AML-193 (cell line): Measurements from ENCODE around the gene EGLN3.
"Not testable (repeated sequence)": the region's sequence is repeated elsewhere in the genome, so short reads cannot be mapped to it uniquely, and the experiment has no call there.

ENCODE experiments used
- DNase-seq, 2 experiments: peaks; one replicate each; lab custom pipeline; 2025; lab: John Stamatoyannopoulos, UW

The EGLN3 gene

GRCh38 chr14:33950320-33951182, at the start of gene EGLN3:
Gene EGLN3, minus strand, starts transcription at chr14:33951074. Its CDS starts 322 bp downstream, at chr14:33950752.
- DNase-seq: no peak

DNA sequence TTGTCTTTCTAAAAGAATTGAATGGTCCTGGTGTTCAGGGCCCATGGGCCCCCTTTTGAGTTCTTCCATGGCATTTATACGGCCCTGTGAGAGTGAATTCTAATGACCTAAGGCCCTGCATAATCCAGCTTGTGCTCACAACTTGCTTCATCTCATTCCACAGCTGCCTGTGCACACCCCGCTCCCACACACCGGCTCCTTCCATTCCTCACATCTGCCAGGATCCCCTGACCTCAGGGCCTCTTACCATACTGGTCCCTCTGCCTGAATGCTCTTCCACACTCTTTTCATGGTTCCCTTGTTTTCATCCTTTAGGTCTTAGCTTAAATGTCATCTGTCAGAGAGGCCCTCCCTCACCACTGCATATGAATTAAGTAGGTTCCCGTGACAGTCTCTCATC, 49.5 kb upstream of the EGLN3 start:
- no peak for DNase-seq

- no peak for DNase-seq
These were observed 49.0 kb upstream of the EGLN3 start for GRCh38 chr14:33999771-34000291.

GRCh38 chr14:33997611-33998010, 46.7 kb upstream of the EGLN3 start:
- DNase-seq: no peak

GRCh38 chr14:33996462-33996861, 45.6 kb upstream of the EGLN3 start:
- no peak for DNase-seq

GRCh38 chr14:33993246-33993645, 42.4 kb upstream of the EGLN3 start:
- no peak for DNase-seq

- no peak for DNase-seq
These were observed 41.6 kb upstream of the EGLN3 start for GRCh38 chr14:33992274-33993007.

DNA sequence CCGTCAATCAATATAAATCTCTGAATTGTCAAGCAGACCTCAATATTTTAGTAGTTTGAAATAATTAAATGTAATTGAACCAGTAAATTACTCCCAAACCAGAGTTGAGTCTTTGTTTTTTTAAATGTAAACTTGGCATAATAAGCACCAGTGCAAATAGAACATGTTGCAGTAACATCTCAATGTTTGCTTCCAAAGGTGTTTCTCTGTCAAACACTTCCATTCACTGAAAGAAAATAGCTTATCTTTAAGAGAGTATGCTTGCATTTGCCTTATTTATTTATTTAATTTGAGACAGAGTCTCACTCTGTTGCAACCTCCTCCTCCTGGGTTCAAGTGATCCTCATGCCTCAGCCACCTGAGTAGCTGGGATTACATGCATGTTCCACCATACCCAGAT, 39.9 kb upstream of the EGLN3 start:
- no peak for DNase-seq

DNA sequence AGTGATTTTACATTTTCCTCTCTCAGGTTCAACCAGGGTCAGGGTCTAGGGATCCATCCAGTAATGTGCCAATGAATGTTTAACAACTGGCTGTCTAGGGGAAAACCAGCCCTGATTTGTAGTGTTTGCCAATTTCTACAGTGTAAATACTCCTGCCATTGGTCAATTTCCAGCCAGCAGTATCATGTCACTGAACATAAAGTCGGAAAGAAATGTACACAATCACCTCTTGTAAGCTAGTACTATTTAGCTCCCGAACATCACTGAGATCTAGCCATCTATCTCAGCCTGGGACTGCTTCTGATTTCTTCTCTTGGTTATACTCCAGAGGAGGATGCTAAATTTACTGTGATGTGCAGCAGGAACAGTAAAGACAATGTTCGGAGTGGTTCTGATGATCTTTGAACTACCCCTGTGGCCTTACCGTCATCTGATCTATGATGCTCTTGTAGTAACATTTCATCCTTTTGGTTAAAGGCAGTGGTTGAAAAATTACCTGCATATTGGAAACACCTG, 36.7 kb upstream of the EGLN3 start:
- DNase-seq: no peak

DNA sequence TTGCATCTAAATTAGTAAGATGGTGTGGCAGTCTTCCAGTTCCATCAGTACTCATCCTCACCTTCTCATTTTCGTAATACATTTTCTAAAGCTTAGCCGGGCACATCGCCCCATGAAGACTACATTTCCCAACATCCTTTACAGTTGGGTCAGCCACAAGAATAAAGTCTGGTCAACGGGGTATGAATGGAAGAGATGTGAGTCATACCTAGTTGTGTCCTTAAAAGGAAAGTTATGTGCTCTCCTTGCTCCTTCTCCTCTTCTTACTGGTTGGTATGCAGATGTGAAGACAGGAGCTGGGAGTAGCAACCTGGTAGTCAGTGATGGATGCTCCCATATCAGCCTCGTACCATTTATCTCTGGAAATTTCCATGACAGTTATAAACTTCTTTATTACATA, 35.9 kb upstream of the EGLN3 start:
- DNase-seq: no peak

GRCh38 chr14:33985242-33985641, 34.4 kb upstream of the EGLN3 start:
- DNase-seq: no peak

DNA sequence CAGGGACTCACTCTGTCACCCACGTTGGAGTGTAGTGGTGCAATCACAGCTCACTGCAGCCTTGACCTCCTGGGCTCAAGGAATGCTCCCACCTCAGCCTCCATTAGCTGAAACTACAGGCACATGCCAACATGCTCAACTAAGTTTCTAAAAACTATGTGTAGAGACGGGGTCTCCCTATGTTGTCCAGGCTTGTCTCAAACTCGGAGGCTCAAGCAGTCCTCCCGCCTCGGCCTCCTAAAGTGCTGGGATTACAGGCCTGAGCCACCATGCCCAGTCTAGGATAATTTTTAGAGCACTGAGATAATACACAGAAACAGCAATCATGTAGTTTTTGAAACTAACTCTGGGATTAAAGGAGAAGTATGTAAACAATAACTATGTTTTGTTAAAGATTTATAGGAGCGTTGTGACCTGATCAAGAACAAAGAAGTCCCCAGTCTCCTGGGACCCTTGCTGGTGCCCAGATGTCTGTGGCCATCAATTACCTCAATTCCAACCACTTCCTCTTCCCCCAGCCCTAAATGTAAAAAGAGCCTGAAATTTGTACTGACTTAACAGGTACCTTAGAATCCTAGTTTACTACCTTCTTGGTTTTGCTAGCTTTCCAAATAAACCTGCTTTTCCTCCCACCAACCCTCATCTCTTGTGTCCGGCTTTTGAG, 28.9 kb upstream of the EGLN3 start:
- no peak for DNase-seq

DNA sequence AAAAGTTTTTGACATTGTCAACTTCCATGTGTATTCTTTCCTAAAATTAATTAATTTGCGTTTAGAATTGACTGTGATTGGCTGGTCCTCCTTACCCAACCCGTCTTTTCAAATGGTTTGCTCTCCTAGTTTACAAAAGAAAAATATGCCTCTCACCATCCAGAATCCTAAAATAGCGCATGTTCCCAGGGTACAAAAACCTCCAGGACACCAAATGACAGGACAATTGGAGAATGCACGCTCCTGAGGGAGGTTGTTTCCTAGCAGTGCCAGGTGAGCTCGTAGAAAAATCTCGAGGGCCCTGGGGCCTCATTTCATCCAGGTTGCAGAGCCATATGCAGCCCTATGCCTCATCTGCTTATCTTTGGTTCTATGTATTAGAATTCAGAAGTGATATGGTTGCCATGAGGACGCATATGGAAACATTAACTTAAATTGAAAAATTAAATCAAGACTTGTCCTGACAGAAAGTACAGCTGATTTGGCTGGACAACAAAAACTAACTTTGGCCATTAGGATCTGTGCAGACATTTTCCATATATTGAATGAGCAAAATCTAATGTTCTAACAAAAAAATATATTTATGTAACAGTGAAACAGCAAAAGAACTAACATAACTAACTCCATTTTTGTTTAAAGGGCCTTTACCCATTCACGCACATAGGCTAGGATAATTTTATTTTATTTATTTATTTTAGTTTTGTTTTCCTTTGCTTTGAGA, 28.2 kb upstream of the EGLN3 start:
- no peak for DNase-seq

DNA sequence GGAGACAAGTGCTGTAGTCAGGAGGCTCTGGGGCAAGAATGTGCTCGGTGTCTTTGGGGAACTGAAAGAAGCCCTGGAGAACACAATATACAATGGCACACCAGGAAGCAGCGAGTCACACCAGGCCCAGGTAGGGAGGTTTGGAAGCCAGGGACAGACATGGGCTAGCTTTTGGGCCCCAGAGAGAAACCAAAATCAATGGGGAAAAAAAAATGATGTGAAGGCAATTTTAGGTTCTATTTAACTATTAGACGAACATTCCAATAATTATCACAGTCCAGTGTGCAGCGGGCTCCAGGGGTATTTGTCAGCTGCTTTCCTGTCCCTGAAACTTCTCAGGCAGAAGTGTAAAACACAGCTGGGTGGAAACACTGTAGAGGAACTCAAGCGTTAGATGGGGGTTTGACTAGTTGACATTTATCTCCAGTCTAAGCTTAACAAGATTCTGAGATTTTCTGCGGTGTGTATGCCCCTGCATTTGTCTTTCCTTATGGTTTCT, 21.8 kb upstream of the EGLN3 start:
- no peak for DNase-seq

DNA sequence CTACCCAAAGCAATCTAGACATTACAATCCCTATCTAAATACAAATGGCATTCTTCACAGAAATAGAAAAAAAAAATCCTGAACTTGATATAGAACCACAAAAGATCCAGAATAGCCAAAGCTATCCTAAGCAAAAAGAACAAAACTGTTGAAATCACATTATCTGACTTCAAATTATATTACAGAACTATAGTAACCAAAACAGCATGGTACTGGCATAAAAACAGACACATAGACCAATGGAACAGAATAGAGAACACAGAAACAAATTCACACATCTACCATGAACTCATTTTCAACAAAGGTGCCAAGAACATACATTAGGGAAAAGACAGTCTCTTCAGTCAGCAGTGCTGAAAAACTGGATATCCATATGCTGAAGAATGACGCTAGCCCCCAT, 19.0 kb upstream of the EGLN3 start:
- not testable (repeated sequence) for DNase-seq

DNA sequence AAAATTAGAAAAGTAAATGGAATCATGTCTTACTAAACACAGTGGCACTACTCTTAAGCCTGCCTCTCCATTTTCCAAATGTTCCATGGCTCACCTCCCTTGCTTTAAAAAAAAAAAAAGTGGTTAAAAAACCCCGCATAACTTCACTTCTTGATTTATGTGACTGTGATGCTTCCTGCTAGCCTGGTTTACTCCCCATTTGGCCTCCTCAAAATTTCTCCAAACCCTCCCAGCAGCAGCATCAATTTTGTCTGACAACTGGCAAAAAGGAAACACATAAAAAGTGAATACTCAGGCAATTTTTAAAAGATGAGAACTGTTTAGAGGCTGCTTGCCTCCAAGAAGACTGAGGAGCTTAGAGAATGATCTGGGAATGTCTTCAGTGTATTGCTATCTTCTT, 17.8 kb upstream of the EGLN3 start:
- no peak for DNase-seq

- no peak for DNase-seq
These were observed 16.3 kb upstream of the EGLN3 start for GRCh38 chr14:33967138-33967537.

- no peak for DNase-seq
These were observed 15.4 kb upstream of the EGLN3 start for GRCh38 chr14:33966276-33966675.

DNA sequence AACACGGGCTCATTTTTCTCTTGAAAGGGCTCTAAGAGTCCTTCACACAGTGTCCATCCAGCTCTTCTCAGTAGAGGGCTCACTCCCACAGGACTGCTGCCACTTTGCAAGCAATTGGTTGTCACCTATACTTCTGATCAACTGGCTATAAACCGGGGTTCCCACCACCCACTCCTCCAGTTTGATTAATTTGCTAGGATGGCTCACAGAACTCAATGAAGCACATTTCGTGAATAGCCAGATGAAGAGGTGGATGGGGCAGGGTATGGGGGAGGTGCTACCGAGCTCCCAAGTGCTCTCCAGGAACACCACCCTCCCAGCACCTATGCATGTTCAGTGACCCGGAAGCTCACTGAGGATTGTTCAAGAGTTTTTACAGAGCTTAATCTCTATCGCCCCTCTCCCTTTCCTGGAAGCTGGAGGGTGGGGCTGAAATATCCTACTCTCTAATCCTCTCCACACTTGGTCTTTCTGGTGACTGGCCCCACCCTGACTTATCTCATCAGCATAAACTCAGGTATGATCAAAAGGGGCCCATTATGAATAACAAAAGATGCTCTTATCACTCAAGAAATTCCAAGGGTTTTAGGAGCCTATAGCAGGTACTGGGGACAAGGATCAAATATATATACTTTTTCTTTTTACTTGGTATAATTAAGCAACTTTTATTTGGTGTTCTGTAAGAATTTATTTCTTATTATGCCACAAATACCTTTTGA, 13.9 kb upstream of the EGLN3 start:
- no peak for DNase-seq

GRCh38 chr14:33963892-33964291, 13.0 kb upstream of the EGLN3 start:
- no peak for DNase-seq

- not testable (repeated sequence) for DNase-seq
These were observed 11.6 kb upstream of the EGLN3 start for GRCh38 chr14:33962466-33962865.
